Gastroesophageal sphincter (tissue), 4 donors: Measurements from ENCODE around the gene C3. TPM values are rescaled to one million over a fixed set of nuclear protein-coding genes. Genes with fewer than 3 reads are reported as not detected.

Source experiments
- ATAC-seq: fragments of 150-250 bp; one replicate; pipeline ENCODE4 v1.9.1; 2016; ENCODE audit warnings: mild to moderate bottlenecking, moderate library complexity
- H3K27ac ChIP-seq, 4 donors: fragments of 200-600 bp; sonication (generic) in 3 of 4; 1 replicate in 3 of 4; 2 replicates in 1 of 4; pipeline ENCODE4 v1.5.1; 2016 to 2019
- H3K27me3 ChIP-seq: fragments of 200-600 bp; sonication (generic); one replicate; pipeline ENCODE4 v1.5.1; 2019
- H3K36me3 ChIP-seq, 2 donors: fragments of 200-600 bp; sonication (generic); one replicate each; pipeline ENCODE4 v1.5.1; 2019; ENCODE audit warnings: control low read depth in 1 of 2
- H3K4me1 ChIP-seq, 3 donors: fragments of 200-600 bp; sonication (generic); 1 replicate in 2 of 3; 2 replicates in 1 of 3; pipeline ENCODE4 v1.5.1; 2016 to 2019; ENCODE audit warnings: control low read depth in 2 of 3
- H3K4me3 ChIP-seq, 2 donors: fragments of 200-600 bp; sonication (generic); one replicate each; pipeline ENCODE4 v1.5.1; 2019; ENCODE audit warnings: mild to moderate bottlenecking in 1 of 2, moderate library complexity in 1 of 2
- H3K9me3 ChIP-seq, 3 donors: fragments of 200-600 bp; sonication (generic); one replicate each; pipeline ENCODE4 v1.5.1; 2017 to 2019; ENCODE audit warnings: control low read depth in 2 of 3
- CTCF ChIP-seq, 4 experiments: fragments of 200-600 bp in 2 of 4; fragments of 450-650 bp in 2 of 4; sonication (generic) in 1 of 4; IDR thresholded peaks; one replicate each; pipeline ENCODE4 v1.5.1; 2017 to 2019; ENCODE audit warnings: antibody characterized with exemption in 4 of 4, mild to moderate bottlenecking in 2 of 4, moderate library complexity in 2 of 4
- EP300 ChIP-seq: sonication (generic); formaldehyde crosslinking; IDR thresholded peaks from one replicate; pipeline ENCODE4 v1.6.1; 2017; ENCODE audit warnings: antibody characterized with exemption, mild to moderate bottlenecking
- POLR2A ChIP-seq, 2 donors: fragments of 450-650 bp; IDR thresholded peaks; one replicate each; pipeline ENCODE4 v1.6.1; 2017; ENCODE audit warnings: antibody characterized with exemption in 2 of 2, mild to moderate bottlenecking in 2 of 2, moderate library complexity in 1 of 2
- POLR2AphosphoS5 ChIP-seq: sonication (generic); formaldehyde crosslinking; IDR thresholded peaks from one replicate; pipeline ENCODE4 v1.6.1; 2017; ENCODE audit warnings: antibody characterized with exemption
- WGBS, 2 donors: methylation state at CpG; one replicate each; pipeline ENCODE4 v1.1.5; 2018; ENCODE audit warnings: low coverage in 1 of 2; 5-methylcytosine and 5-hydroxymethylcytosine counted together
- total RNA-seq, 4 donors: library from RNA; depleted of rRNA; stranded (reverse); fragments of >200 nt; gene quantifications; one replicate each; pipeline ENCODE4 v1.1.0, GENCODE V29; 2016

The C3 gene
- total RNA-seq, 4 donors from 2014 or later, result 246 to 757 (median 594) TPM

GRCh38 chr19:6737284-6737872 is 16.9 kb upstream of the C3 start, which contains the start of gene GPR108:
GPR108 (minus strand) TSS chr19:6737580; CDS start chr19:6737576, 4 bp downstream.
- TF ChIP-seq POLR2AphosphoS5 (peak; percentile 62), EP300 (no peak), CTCF (IDR thresholded peaks at IDR 0.05) (peak in 1 of 4 experiments; percentile 4), POLR2A (IDR thresholded peaks at IDR 0.05) (peak; percentile 52 to 66)
- ATAC-seq, result peak; percentile 86
- Histone ChIP-seq H3K27me3 (no peaks in the 10 kb centered on the region), H3K9me3 (no peaks in the 10 kb centered on the region), H3K4me1 (peaks cover 0 to 60% (median 24%) of the 10 kb centered on the region in 3 donors), H3K27ac (peak within 1 kb of the TSS; percentile 84 to 99 (median 98)), H3K4me3 (peak within 1 kb of the TSS; percentile 57 to 81), H3K36me3 (peaks cover 0 to 25% of the 10 kb centered on the region in 2 donors)
- 0% methylated on average over 6 of the region's 55 CpGs; no CpG with 5 or more reads in 1 of the 2 donors for WGBS, 2 donors

- peak overlapping the region; percentile 78 to 98 (median 96) for H3K27ac ChIP-seq
- peaks cover 0 to 55% (median 24%) of the 10 kb centered on the region in 3 donors for H3K4me1 ChIP-seq
- WGBS, 2 donors, result 0% methylated on average over 6 to 7 of the region's 16 CpGs
- H3K36me3 ChIP-seq, result peaks cover 0 to 25% of the 10 kb centered on the region in 2 donors
- TF ChIP-seq CTCF (IDR thresholded peaks at IDR 0.05) (no peak), POLR2A (IDR thresholded peaks at IDR 0.05) (no peak), EP300 (no peak), POLR2AphosphoS5 (no peak)
- H3K4me3 ChIP-seq, result peak overlapping the region; percentile 57 to 81
- H3K9me3 ChIP-seq, result no peaks in the 10 kb centered on the region
- no peak for ATAC-seq
- H3K27me3 ChIP-seq, result no peaks in the 10 kb centered on the region
Measured at GRCh38 chr19:6736917-6737283, 16.4 kb upstream of the C3 start.

GRCh38 chr19:6736169-6736916 is 15.9 kb upstream of the C3 start:
- H3K4me1 ChIP-seq, result peaks cover 0 to 49% (median 24%) of the 10 kb centered on the region in 3 donors
- H3K27ac ChIP-seq, result peak overlapping the region; percentile 78 to 98 (median 96)
- ATAC-seq, result peak; percentile 10
- no peaks in the 10 kb centered on the region for H3K27me3 ChIP-seq
- H3K9me3 ChIP-seq, result no peaks in the 10 kb centered on the region
- peaks cover 0 to 31% of the 10 kb centered on the region in 2 donors for H3K36me3 ChIP-seq
- TF ChIP-seq CTCF (IDR thresholded peaks at IDR 0.05) (peak in 3 of 4 experiments; percentile 70 to 81 (median 73)), POLR2A (IDR thresholded peaks at IDR 0.05) (no peak), EP300 (no peak), POLR2AphosphoS5 (no peak)
- WGBS, 2 donors, result 40 to 57% methylated on average over 1 to 6 of the region's 25 CpGs
- H3K4me3 ChIP-seq, result peak overlapping the region; percentile 57 to 81

- peaks cover 0 to 44% (median 24%) of the 10 kb centered on the region in 3 donors for H3K4me1 ChIP-seq
- WGBS, 2 donors, result 70 to 71% methylated on average over 4 to 6 of the region's 15 CpGs
- ATAC-seq, result no peak
- H3K27me3 ChIP-seq, result no peaks in the 10 kb centered on the region
- H3K9me3 ChIP-seq, result no peaks in the 10 kb centered on the region
- peaks cover 0 to 40% of the 10 kb centered on the region in 2 donors for H3K36me3 ChIP-seq
- TF ChIP-seq POLR2AphosphoS5 (no peak), POLR2A (IDR thresholded peaks at IDR 0.05) (no peak), EP300 (no peak), CTCF (IDR thresholded peaks at IDR 0.05) (no peak)
- peak overlapping the region in 3 of 4 donors; percentile 93 to 98 (median 98) for H3K27ac ChIP-seq
- H3K4me3 ChIP-seq, result peak overlapping the region in 1 of 2 donors; percentile 81
Measured at GRCh38 chr19:6735181-6735911, 14.9 kb upstream of the C3 start.
